K562 (cell line): ENCODE results near the gene BACE2. TPM values are rescaled to one million over a fixed set of nuclear protein-coding genes. Genes with fewer than 3 reads are reported as not detected.

Experiments
- ATAC-seq: fragments of 200-7000 bp; cut with Tn5 transposase; 3 replicates; pipeline ENCODE4 v1.9.1; 2020; ENCODE audit warnings: moderate library complexity
- BruUV-seq: library from RNA; stranded (reverse); fragments of 400-500 nt; replicated peaks from 2 replicates; lab custom pipeline; 2021; lab: Mats Ljungman, UMichigan
- CTCF ChIA-PET: fragments of 300-600 bp; formaldehyde crosslinking; extraction: SDS; loops from one replicate; lab custom pipeline; 2021; ENCODE audit warnings: low intra/inter-chr PET ratio; lab: Yijun Ruan, JAX
- POLR2A ChIA-PET: fragments of 300-600, 350-650 bp; sonication (Branson Sonifier 250); formaldehyde crosslinking; extraction: SDS; loops from one replicate; lab custom pipeline; 2021; ENCODE audit warnings: antibody characterized with exemption, inconsistent platforms; lab: Yijun Ruan, JAX
- DNase-seq, 4 experiments: peaks; one replicate each; pipeline versions ENCODE4 v3.0.0 to v3.0.0-alpha.2; 2011 to 2018; ENCODE audit warnings: low spot score in 3 of 4, mixed read lengths in 3 of 4; ENCODE audit errors: extremely low read depth in 1 of 4
- FAIRE-seq: peaks from 2 replicates; lab custom pipeline; 2011; peaks lifted over from hg19 to GRCh38; lab: Jason Lieb, UNC
- H2AFZ ChIP-seq: 2 replicates; pipeline ENCODE4 v1.6.0; 2011; ENCODE audit warnings: low read depth, low read length, control low read depth, inconsistent platforms
- H3K27ac ChIP-seq: fragments of 200-600 bp; 3 replicates; pipeline ENCODE4 v1.8.0; 2011; ENCODE audit warnings: low read depth, mild to moderate bottlenecking, control low read depth, inconsistent platforms, low read length, moderate library complexity, mixed read lengths; ENCODE audit errors: extremely low read depth
- H3K27me3 ChIP-seq, 2 experiments: fragments of 300-600 bp in 1 of 2; 2 replicates in 1 of 2; 3 replicates in 1 of 2; pipeline versions ENCODE4 v1.6.0 to v1.8.0; 2011; ENCODE audit warnings: inconsistent platforms in 2 of 2, low read length in 2 of 2, mild to moderate bottlenecking in 1 of 2, mixed read lengths in 1 of 2, moderate library complexity in 1 of 2; ENCODE audit not compliant: control insufficient read depth in 2 of 2, insufficient read depth in 2 of 2
- H3K36me3 ChIP-seq: fragments of 300-600 bp; 3 replicates; pipeline ENCODE4 v1.8.0; 2011; ENCODE audit warnings: mild to moderate bottlenecking, low read length, inconsistent platforms; ENCODE audit not compliant: control insufficient read depth, insufficient read depth
- H3K4me1 ChIP-seq, 2 experiments: fragments of 200-600 bp in 1 of 2; replicated peaks in 1 of 2; 2 replicates in 1 of 2; 3 replicates in 1 of 2; pipeline versions ENCODE4 v1.5.1 to v1.8.0; 2011; ENCODE audit warnings: inconsistent platforms in 2 of 2, low read length in 2 of 2, mild to moderate bottlenecking in 1 of 2, mixed read lengths in 1 of 2, moderate library complexity in 1 of 2; ENCODE audit not compliant: control insufficient read depth in 2 of 2, insufficient read depth in 2 of 2
- H3K4me2 ChIP-seq: 2 replicates; pipeline ENCODE4 v1.6.1; 2011; ENCODE audit warnings: low read length, control low read depth, inconsistent platforms, mixed read lengths; ENCODE audit not compliant: insufficient read depth
- H3K4me3 ChIP-seq: fragments of 200-600 bp; sonication (generic), shearing (Covaris generic); 2 replicates; pipeline ENCODE4 v1.5.1; 2016; ENCODE audit warnings: control low read depth, inconsistent platforms
- H3K79me2 ChIP-seq: fragments of 200-600 bp; 3 replicates; pipeline ENCODE4 v1.8.0; 2011; ENCODE audit warnings: low read length, inconsistent platforms; ENCODE audit not compliant: control insufficient read depth, insufficient read depth
- H3K9ac ChIP-seq, 2 experiments: 2 replicates each; pipeline versions ENCODE4 v1.6.0 to v1.6.1; 2011; ENCODE audit warnings: low read depth in 2 of 2, low read length in 2 of 2, control low read depth in 1 of 2, inconsistent platforms in 1 of 2, mild to moderate bottlenecking in 1 of 2, mixed read lengths in 1 of 2; ENCODE audit not compliant: insufficient read depth in 1 of 2
- H3K9me1 ChIP-seq: one replicate; pipeline ENCODE4 v1.6.0; 2011; ENCODE audit warnings: inconsistent platforms, mild to moderate bottlenecking, low read length, moderate library complexity; ENCODE audit not compliant: control insufficient read depth, insufficient read depth
- H3K9me3 ChIP-seq: replicated peaks from 2 replicates; pipeline ENCODE4 v1.5.1; 2011; ENCODE audit warnings: low read depth, low read length, inconsistent platforms; ENCODE audit not compliant: control insufficient read depth, insufficient read depth
- H4K20me1 ChIP-seq: replicated peaks from 2 replicates; pipeline ENCODE4 v1.6.1; 2011; ENCODE audit warnings: low read length, inconsistent platforms, mixed read lengths; ENCODE audit not compliant: control insufficient read depth, insufficient read depth
- HNRNPH1 ChIP-seq: fragments of 200-400 bp; formaldehyde crosslinking; optimal IDR thresholded peaks from 2 replicates; pipeline ENCODE3; 2017; ENCODE audit warnings: low read depth, mild to moderate bottlenecking, low read length, moderate library complexity
- KLF13 ChIP-seq: fragments of 450-650 bp; IDR thresholded peaks from 2 replicates; pipeline ENCODE4 v1.6.1; 2016; ENCODE audit warnings: missing genetic modification characterization, low read depth, mild to moderate bottlenecking, missing compliant biosample characterization, moderate library complexity, borderline replicate concordance
- MEF2A ChIP-seq: IDR thresholded peaks from 2 replicates; pipeline ENCODE4 v1.6.1; 2011; ENCODE audit warnings: low read depth, mild to moderate bottlenecking, low read length, moderate library complexity; ENCODE audit not compliant: control insufficient read depth
- MEIS2 ChIP-seq: fragments of 450-650 bp; IDR thresholded peaks from 2 replicates; pipeline ENCODE4 v1.6.1; 2014; ENCODE audit warnings: mild to moderate bottlenecking; ENCODE audit not compliant: partially characterized antibody
- NCOA4 ChIP-seq: fragments of 450-650 bp; IDR thresholded peaks from 2 replicates; pipeline ENCODE4 v1.6.1; 2018; ENCODE audit warnings: mild to moderate bottlenecking; ENCODE audit not compliant: partially characterized antibody
- PTRF ChIP-seq: fragments of 450-650 bp; IDR thresholded peaks from 2 replicates; pipeline ENCODE4 v1.6.1; 2016; ENCODE audit warnings: mild to moderate bottlenecking, missing genetic modification characterization, missing compliant biosample characterization
- PURB ChIP-seq: sonication (generic); formaldehyde crosslinking; IDR thresholded peaks from 2 replicates; pipeline ENCODE4 v1.9.0; 2021; ENCODE audit warnings: low read depth, mild to moderate bottlenecking, missing genetic modification reagents
- RBM22 ChIP-seq: fragments of 200-400 bp; formaldehyde crosslinking; IDR thresholded peaks from 2 replicates; pipeline ENCODE4 v1.6.1; 2018; ENCODE audit warnings: low read length, low read depth; ENCODE audit not compliant: poor library complexity, severe bottlenecking
- SETDB1 ChIP-seq: IDR thresholded peaks from one replicate; pipeline ENCODE4 v1.6.1; 2012; ENCODE audit warnings: low read length, control low read depth, inconsistent platforms
- SRSF7 ChIP-seq: fragments of 200-400 bp; formaldehyde crosslinking; optimal IDR thresholded peaks from 2 replicates; pipeline ENCODE3; 2017; ENCODE audit warnings: mild to moderate bottlenecking, low read depth, low read length
- TARDBP ChIP-seq: fragments of 450-650 bp; IDR thresholded peaks from 2 replicates; pipeline ENCODE4 v1.6.1; 2016
- ZFP1 ChIP-seq: fragments of 450-650 bp; formaldehyde crosslinking; IDR thresholded peaks from 2 replicates; pipeline ENCODE4 v1.4.0; 2020; ENCODE audit warnings: mild to moderate bottlenecking, mixed read lengths
- ZNF717 ChIP-seq: fragments of 250-450 bp; sonication (Bioruptor Pico); IDR thresholded peaks from 2 replicates; pipeline ENCODE4 v1.5.0; 2021
- WGBS: fragments of 100-300 bp; shearing (Covaris generic); methylation state at CpG from one replicate; pipeline ENCODE4 v1.1.6; 2016; ENCODE audit warnings: low coverage, mixed read lengths; ENCODE audit not compliant: insufficient coverage; ENCODE audit errors: missing lambda C conversion rate; 5-methylcytosine and 5-hydroxymethylcytosine counted together
- in situ Hi-C: fragments of 300-500 bp; cut with MboI; formaldehyde crosslinking; loops from 4 replicates; pipeline ENCODE4 v1.15.0; 2018; ENCODE audit warnings: inconsistent platforms, mixed read lengths
- intact Hi-C: fragments of 100-400 bp; cut with micrococcal nuclease; formaldehyde crosslinking; loops from 2 replicates; pipeline ENCODE4 v1.14.2; 2022
- polyA plus RNA-seq, 8 experiments: library from polyadenylated mRNA; depleted of rRNA in 4 of 8; stranded (reverse) in 5 of 8; unstranded in 3 of 8; fragments of >200 nt; fragmentation: Nextera tagmentation in 2 of 8; fragmentation: Illumina TruSeq in 1 of 8; extraction: Ambion mirVana in 2 of 8; extraction: Trizol in 1 of 8; gene quantifications; 2 replicates each; pipeline versions ENCODE4 v1.2.1 to v1.2.3, GENCODE V29; 2011 to 2014; ENCODE audit warnings: inconsistent platforms in 1 of 8, missing spikeins in 1 of 8
- total RNA-seq, 7 experiments: library from RNA; depleted of rRNA in 6 of 7; stranded (reverse); fragments of >200 nt in 6 of 7; fragmentation: Illumina TruSeq in 2 of 7; extraction: Trizol in 2 of 7; gene quantifications; 2 replicates each; pipeline versions ENCODE4 v1.2.1 to v1.2.3, GENCODE V29; 2011 to 2021; ENCODE audit warnings: low replicate concordance in 1 of 7
- TF ChIP-seq, protein P1 (sequence below): fragments of 450-650 bp; IDR thresholded peaks from 2 replicates; pipeline ENCODE4 v1.6.1; 2017; ENCODE audit warnings: mild to moderate bottlenecking, moderate library complexity
- TF ChIP-seq, protein P2 (sequence below), 3 experiments: fragments of 200-800 bp in 1 of 3; fragments of 250-450 bp in 1 of 3; fragments of 450-650 bp in 1 of 3; sonication (Bioruptor Pico) in 1 of 3; sonication (Bioruptor generic) in 1 of 3; formaldehyde crosslinking in 1 of 3; IDR thresholded peaks; 2 replicates each; pipeline versions ENCODE4 v1.6.1 to v1.8.0; 2016 to 2022; ENCODE audit warnings: mild to moderate bottlenecking in 2 of 3, missing genetic modification characterization in 2 of 3, missing compliant biosample characterization in 1 of 3, moderate library complexity in 1 of 3

BACE2 gene
- total and polyA plus RNA-seq, 9 of the 15 experiments (the other 6 are each of a cell fraction or from before 2014, with no cell fraction given) = 0.05 to 0.24 (median 0.15) TPM; not detected in 2

DNA sequence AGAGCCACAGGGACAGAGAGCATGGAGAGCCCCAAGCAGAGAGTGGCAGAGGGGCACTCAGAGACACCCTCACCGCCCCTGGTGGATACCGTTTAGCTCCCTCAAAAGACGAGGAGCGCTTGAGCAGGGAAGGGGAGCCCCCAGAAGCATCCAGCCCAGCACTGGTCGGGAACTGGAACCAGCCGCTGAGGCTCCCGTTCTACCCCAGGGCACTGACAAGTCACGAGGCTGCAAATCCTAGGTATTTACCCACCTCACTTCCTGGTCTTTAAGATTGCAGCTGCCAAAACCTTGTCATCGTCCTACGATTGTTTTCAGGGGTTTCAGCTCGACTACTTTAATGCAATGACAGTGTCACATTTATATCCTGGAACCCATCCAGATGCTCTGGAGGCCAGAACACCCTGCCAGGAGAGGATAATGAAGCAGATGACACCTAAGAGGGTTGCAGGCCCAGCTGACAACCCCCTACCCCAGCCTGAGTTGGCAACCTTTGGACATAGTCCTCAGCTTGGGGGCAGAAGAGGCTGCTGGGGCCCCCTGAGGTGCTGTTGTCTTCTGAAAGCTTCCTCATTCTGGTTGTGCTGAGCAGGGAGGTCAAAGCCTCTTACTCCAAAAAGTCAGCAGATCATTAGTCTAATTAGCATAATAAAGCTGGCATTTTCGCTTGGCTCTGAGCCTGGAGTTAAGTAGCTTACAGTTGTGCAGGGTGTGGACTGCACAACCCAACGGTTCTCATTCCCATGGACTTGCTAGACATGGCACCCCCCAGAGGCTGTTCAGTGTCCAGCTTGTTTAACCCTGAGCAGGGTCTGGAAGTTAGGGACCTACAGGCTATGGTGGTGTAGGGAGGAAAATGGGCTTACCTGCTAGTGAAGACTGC lies 20.6 kb upstream of the BACE2 start:
- POLR2A ChIA-PET = interaction anchor here (1.2 kb wide), 1 partner anchor 11 kb away, joined by 4 read pairs; no protein-coding TSS in a partner anchor
- H3K4me2 ChIP-seq = no peak overlapping the region
- H3K9me3 ChIP-seq = no peaks in the 10 kb centered on the region
- intact Hi-C loops = no loop called here
- H3K4me1 ChIP-seq = no peaks in the 10 kb centered on the region
- H3K4me3 ChIP-seq = no peak overlapping the region
- H3K27ac ChIP-seq = no peak overlapping the region
- in situ Hi-C loops = no loop called here
- ATAC-seq (peak; percentile 72), DNase-seq (no peak), FAIRE-seq (no peak)
- no peak overlapping the region for H3K9ac ChIP-seq
- no peaks in the 10 kb centered on the region for H3K9me1 ChIP-seq
- no TSS peak for BruUV-seq
- TF ChIP-seq, protein P1, sequence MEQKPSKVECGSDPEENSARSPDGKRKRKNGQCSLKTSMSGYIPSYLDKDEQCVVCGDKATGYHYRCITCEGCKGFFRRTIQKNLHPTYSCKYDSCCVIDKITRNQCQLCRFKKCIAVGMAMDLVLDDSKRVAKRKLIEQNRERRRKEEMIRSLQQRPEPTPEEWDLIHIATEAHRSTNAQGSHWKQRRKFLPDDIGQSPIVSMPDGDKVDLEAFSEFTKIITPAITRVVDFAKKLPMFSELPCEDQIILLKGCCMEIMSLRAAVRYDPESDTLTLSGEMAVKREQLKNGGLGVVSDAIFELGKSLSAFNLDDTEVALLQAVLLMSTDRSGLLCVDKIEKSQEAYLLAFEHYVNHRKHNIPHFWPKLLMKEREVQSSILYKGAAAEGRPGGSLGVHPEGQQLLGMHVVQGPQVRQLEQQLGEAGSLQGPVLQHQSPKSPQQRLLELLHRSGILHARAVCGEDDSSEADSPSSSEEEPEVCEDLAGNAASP = no peak
- TF ChIP-seq ZFP1 (CRISPR knock-in tag) (no peak), HNRNPH1 (no peak), PTRF (no peak), RBM22 (no peak), ZNF717 (CRISPR knock-in tag) (no peak), NCOA4 (no peak), PURB (CRISPR knock-in tag) (no peak), MEF2A (no peak), MEIS2 (no peak), SETDB1 (no peak), KLF13 (no peak), SRSF7 (no peak), TARDBP (no peak)
- TF ChIP-seq, protein P2, sequence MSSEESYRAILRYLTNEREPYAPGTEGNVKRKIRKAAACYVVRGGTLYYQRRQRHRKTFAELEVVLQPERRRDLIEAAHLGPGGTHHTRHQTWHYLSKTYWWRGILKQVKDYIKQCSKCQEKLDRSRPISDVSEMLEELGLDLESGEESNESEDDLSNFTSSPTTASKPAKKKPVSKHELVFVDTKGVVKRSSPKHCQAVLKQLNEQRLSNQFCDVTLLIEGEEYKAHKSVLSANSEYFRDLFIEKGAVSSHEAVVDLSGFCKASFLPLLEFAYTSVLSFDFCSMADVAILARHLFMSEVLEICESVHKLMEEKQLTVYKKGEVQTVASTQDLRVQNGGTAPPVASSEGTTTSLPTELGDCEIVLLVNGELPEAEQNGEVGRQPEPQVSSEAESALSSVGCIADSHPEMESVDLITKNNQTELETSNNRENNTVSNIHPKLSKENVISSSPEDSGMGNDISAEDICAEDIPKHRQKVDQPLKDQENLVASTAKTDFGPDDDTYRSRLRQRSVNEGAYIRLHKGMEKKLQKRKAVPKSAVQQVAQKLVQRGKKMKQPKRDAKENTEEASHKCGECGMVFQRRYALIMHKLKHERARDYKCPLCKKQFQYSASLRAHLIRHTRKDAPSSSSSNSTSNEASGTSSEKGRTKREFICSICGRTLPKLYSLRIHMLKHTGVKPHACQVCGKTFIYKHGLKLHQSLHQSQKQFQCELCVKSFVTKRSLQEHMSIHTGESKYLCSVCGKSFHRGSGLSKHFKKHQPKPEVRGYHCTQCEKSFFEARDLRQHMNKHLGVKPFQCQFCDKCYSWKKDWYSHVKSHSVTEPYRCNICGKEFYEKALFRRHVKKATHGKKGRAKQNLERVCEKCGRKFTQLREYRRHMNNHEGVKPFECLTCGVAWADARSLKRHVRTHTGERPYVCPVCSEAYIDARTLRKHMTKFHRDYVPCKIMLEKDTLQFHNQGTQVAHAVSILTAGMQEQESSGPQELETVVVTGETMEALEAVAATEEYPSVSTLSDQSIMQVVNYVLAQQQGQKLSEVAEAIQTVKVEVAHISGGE (CRISPR knock-in tag; IDR thresholded peaks at IDR 0.05) = no peak
- H3K36me3 ChIP-seq = no peaks in the 10 kb centered on the region
- no peaks in the 10 kb centered on the region for H3K79me2 ChIP-seq
- CTCF ChIA-PET = no interaction called here
- 0 out of 2 replicates have a peak, but pooled peaks cover 2% of the 10 kb centered on the region for H4K20me1 ChIP-seq
- under 1% methylated on average over 13 of the region's 13 CpGs for WGBS
- peaks cover 6 to 15% of the 10 kb centered on the region in 2 experiments; a peak in 2 of 5 replicates for H3K27me3 ChIP-seq
- H2AFZ ChIP-seq = no peak overlapping the region
